ENCODE measurements around the gene CDH3. TPM values are rescaled to one million over a fixed set of nuclear protein-coding genes. Genes with fewer than 3 reads are reported as not detected.

The CDH3 gene
- total RNA-seq, 1 donor from 2014 or later: 0.81 TPM

DNA sequence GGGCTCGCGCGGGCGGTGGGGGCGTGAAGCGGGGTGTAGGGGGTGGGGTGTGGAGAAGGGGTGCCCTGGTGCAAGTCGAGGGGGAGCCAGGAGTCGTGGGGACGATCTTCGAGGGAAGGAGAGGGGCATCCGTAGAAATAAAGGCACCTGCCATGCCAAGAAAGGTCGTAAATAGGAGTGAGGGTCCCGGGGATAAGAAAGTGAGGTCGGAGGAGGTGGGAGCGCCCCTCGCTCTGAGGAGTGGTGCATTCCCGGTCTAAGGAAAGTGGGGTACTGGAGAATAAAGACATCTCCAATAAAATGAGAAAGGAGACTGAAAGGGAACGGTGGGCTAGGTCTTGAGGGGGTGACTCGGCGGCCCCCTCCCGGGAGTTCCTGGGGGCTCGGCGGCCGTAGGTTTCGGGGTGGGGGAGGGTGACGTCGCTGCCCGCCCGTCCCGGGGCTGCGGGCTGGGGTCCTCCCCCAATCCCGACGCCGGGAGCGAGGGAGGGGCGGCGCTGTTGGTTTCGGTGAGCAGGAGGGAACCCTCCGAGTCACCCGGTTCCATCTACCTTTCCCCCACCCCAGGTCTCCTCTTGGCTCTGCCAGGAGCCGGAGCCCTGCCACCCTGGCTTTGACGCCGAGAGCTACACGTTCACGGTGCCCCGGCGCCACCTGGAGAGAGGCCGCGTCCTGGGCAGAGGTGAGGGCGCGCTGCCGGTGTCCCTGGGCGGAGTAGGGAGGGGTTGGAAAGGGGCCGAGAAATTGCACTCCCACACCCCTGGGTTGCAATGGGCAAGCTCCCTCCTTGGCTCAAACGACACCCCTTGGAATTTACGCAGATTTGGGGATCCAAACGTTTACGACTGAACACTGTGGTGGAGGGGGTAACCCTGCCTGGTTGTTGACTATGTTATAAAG, 92.9 kb downstream of the CDH3 start:
- peak; percentile 52 for DNase-seq (ENCODE audit: low spot score)

DNA sequence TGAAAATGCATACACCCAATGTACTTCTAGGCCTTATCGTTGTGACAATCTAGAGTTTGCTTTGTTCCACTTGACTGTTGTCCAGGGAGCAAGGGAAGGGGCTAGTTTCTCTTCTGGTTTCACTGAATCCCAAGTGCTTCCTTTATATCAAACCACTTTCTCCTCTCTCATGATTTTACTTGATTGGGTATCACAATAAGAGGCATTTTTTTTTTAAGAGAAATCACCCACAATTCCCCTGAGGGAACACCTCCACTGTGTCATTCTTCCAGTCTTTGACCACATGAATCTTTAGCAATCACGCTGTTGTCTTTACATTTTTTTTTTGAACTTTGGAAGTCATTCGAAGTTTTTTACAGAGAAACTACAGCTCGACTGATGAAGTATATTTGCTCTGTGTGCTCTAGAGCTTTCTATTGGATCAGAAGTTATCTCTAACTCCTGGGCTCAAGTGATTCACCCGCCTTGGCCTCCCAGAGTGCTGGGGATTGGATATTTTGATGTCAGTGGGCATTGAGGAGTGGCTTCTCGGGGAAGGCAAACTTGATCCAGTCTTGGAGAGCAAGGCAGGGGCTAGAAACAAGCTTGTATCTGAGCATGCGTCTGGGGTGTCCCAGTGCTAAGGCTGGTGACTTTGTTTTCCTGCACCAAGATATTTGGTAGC, 95.0 kb downstream of the CDH3 start:
- DNase-seq (ENCODE audit: low spot score): peak; percentile 54

DNA sequence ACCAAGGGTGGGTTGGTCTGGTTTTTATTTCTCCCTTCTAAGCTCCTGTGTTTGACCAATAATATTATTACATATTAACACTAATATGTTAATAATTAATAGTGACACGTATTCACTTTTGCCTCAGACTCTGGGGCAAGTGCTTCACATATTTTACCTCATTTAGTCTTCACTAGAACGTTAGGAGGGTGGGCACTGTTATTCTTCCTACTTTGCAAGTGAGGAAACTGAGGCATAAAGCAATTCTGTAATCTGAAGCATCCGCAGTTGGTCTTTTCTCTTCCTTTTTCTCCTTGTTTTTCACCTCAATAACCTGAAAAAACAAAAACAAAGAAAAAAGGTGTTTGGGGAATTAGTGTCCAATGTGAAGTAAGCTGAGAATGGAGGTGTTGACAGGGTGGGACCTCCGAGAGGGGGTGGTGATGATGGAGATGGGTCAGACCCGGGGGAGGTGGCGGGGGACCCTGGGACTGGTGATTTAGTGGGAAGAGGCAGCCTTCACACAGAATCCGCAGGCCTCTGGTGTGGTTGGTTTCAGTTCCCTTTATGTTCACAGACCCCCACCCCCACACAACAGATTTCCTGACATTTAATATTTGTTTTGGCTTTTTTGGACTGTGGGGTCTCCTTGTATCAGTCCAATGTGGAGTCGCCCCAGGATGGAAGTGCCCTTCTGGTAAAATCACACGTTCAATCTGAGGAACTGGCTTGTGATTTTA, 95.7 kb downstream of the CDH3 start:
- no peak for DNase-seq (ENCODE audit: low spot score)

DNA sequence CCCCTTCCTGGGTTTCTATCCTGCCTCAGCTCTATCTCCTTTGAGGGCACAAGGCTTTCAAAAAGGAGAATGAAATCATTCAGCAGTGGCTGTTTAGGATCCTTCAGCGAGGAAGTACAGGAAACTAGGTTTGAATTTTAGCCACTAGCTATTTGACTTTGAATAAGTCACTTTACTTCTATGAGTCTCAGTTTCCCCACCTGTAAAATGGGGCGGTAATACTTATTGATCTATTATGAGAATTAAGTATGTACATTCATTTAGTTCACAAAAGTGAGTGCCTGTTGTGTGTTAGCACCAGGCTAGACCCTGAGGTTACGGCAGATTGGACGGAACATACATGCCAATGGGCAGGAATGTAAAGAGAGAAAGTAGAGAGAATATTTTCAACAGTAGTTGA, 98.6 kb downstream of the CDH3 start:
- DNase-seq (ENCODE audit: low spot score): no peak

DNA sequence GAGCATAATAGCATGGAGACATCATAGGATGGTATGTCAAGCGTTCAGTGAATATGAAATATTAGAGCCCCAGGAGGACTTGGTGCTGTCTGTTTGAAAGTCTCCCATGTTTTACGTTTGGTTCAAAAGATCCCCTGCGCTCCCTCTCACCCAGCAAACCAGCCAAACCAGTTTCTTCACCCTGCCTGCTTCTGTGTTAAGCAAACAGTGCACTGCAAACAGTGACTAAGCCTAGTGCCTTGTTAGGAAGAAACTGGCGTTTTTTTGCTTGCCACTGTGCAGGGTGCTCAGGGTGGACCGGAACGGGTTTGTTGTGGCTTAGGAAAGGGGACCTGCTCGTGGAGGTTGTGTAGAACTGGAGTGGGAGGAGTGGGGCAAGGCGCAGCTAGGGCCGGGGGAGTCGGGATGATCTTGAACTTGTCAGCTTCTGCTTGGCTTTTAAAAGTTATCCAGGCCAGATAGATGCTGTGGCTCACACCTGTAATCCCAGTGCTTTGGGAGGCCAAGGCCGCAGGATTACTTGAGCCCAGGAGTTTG, 99.7 kb downstream of the CDH3 start:
- DNase-seq (ENCODE audit: low spot score): peak; percentile 87

DNA sequence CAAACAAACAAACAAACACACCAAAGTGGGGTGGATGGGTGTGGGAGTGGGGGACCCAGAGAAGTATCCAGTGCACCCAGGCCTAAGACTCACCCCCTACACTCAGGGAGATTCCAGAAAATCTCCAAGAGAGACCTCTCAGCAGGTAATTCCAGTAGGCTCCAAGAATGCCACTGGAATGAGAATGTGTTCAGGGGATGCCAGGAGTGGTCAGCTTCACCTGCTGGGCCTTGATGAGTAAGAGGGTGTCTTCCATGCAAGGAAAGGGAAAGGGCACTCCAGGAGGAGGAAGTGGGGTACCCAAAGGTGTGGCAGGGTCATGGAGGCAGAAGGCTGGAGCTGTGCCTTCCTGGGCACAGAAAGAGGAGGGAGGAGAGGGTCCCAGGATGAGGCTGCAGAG, 101.8 kb downstream of the CDH3 start:
- no peak for DNase-seq (ENCODE audit: low spot score)

DNA sequence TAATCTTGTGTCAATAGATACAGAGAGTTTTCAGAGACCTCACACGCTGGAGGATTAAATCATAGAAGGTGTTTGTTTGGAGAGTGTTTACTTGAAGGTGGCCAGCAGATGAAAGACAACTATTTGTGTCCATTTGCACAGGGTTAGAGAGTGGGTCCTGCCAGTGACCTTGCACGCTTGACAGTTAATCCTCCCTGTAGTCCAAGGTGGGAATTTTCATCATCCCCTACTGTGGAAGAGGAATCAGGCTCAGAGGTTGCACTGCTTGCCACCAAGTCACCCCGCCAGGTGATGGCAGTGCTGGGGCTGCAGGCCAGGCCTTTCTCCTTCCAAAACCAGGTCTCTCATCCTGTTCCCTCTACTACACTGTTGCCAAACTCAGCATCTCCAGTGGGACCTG, 104.3 kb downstream of the CDH3 start:
- DNase-seq (ENCODE audit: low spot score): no peak

Other genes with a start within 250 kb of the CDH3 start
- 225 TPM for gene SMPD3, start 196.8 kb upstream of the CDH3 start, total RNA-seq
- 24.2 TPM for gene ZFP90, start 106.0 kb upstream of the CDH3 start, total RNA-seq
- 425 TPM for gene CDH1, start 92.0 kb downstream of the CDH3 start, total RNA-seq
- 11.0 TPM for gene TANGO6, start 198.2 kb downstream of the CDH3 start, total RNA-seq

All from mucosa of gallbladder (tissue), 1 donor.